Spleen (tissue), 11 donors: ENCODE measurements around the gene NAA25. TPM values are rescaled to one million over a fixed set of nuclear protein-coding genes. Genes with fewer than 3 reads are reported as not detected.
"Not testable (repeated sequence)": the region's sequence is repeated elsewhere in the genome, so short reads cannot be mapped to it uniquely, and the experiment has no call there.

Source experiments
- DNase-seq: peaks from one replicate; pipeline ENCODE4 v3.0.0-alpha.2; 2020
- H3K27ac ChIP-seq, 8 donors: fragments of 200-600 bp; sonication (generic) in 7 of 8; 1 replicate in 4 of 8; 2 replicates in 4 of 8; pipeline versions ENCODE4 v1.5.0 to v1.8.0; 2016 to 2021; ENCODE audit warnings: inconsistent platforms in 4 of 8, mild to moderate bottlenecking in 4 of 8, moderate library complexity in 1 of 8
- H3K27me3 ChIP-seq, 7 donors: fragments of 200-600 bp; sonication (generic) in 6 of 7; replicated peaks in 1 of 7; 1 replicate in 4 of 7; 2 replicates in 3 of 7; pipeline versions ENCODE4 v1.5.0 to v1.8.0; 2016 to 2021; ENCODE audit warnings: inconsistent platforms in 3 of 7, mild to moderate bottlenecking in 1 of 7
- H3K36me3 ChIP-seq, 6 donors: fragments of 200-600 bp; sonication (generic) in 5 of 6; 1 replicate in 4 of 6; 2 replicates in 2 of 6; pipeline versions ENCODE4 v1.5.0 to v1.8.0; 2016 to 2021; ENCODE audit warnings: inconsistent platforms in 2 of 6
- H3K4me1 ChIP-seq, 6 donors: fragments of 200-600 bp; sonication (generic) in 5 of 6; 1 replicate in 3 of 6; 2 replicates in 3 of 6; pipeline versions ENCODE4 v1.5.0 to v1.8.0; 2016 to 2021; ENCODE audit warnings: inconsistent platforms in 3 of 6
- H3K4me3 ChIP-seq, 8 donors: fragments of 200-600 bp; sonication (generic) in 7 of 8; 1 replicate in 4 of 8; 2 replicates in 4 of 8; pipeline versions ENCODE4 v1.5.0 to v1.8.0; 2016 to 2021; ENCODE audit warnings: inconsistent platforms in 4 of 8, mild to moderate bottlenecking in 4 of 8, moderate library complexity in 2 of 8
- H3K9me3 ChIP-seq, 8 donors: fragments of 200-600 bp; sonication (generic) in 7 of 8; 1 replicate in 4 of 8; 2 replicates in 4 of 8; pipeline versions ENCODE4 v1.5.0 to v1.8.0; 2016 to 2021; ENCODE audit warnings: inconsistent platforms in 4 of 8
- CTCF ChIP-seq, 11 experiments: fragments of 200-600 bp in 7 of 11; fragments of 450-650 bp in 4 of 11; sonication (generic) in 4 of 11; IDR thresholded peaks in 8 of 11; conservative IDR thresholded peaks in 3 of 11; 1 replicate in 7 of 11; 2 replicates in 4 of 11; pipeline versions ENCODE4 v1.4.0 to v1.8.0; 2016 to 2021; ENCODE audit warnings: antibody characterized with exemption in 11 of 11, inconsistent platforms in 4 of 11, mild to moderate bottlenecking in 1 of 11
- POLR2A ChIP-seq, 3 donors: fragments of 450-650 bp; IDR thresholded peaks; one replicate each; pipeline ENCODE4 v1.5.1; 2017; ENCODE audit warnings: antibody characterized with exemption in 3 of 3, mild to moderate bottlenecking in 1 of 3
- POLR2AphosphoS5 ChIP-seq, 3 donors: sonication (generic); formaldehyde crosslinking; IDR thresholded peaks; one replicate each; pipeline ENCODE4 v1.5.1; 2017; ENCODE audit warnings: antibody characterized with exemption in 3 of 3
- WGBS, 5 donors: extraction: QIAGEN DNeasy Blood & Tissue Kit in 3 of 5; methylation state at CpG; one replicate each; pipeline versions ENCODE4 v1.1.5 to v1.1.7; 2013 to 2018; 5-methylcytosine and 5-hydroxymethylcytosine counted together
- intact Hi-C: fragments of 100-400 bp; cut with DNase I; formaldehyde crosslinking; loops from one replicate; pipeline ENCODE4 v1.15.0; 2023; ENCODE audit warnings: low total_unique reads
- polyA plus RNA-seq, 3 donors: library from polyadenylated mRNA; stranded (reverse); fragments of 200-250 nt; gene quantifications; one replicate each; pipeline ENCODE4 v1.2.1, GENCODE V29; 2013
- total RNA-seq, 7 donors: library from RNA; depleted of rRNA in 3 of 7; stranded (reverse); fragments of >200 nt in 3 of 7; fragmentation: NEBNext Ultra II Directional in 4 of 7; extraction: Animal tissue kit (Norgen Biotek cat#: 25700) in 4 of 7; gene quantifications; one replicate each; pipeline versions ENCODE4 v1.1.0 to v1.2.1, GENCODE V29; 2016 to 2021
- donor health status: healthy with polysubstance abuse.
- donor health status: DM: no; HTN: no; CAD: no; lungs with moderate emphysema.
- donor health status: DM: no; HTN: no; CAD: no.
- donor health status: Bipolar disorder and iron deficiency.
- donor health status: healthy.
- donor health status: DM: no; HTN: no; CAD: no.
- donor health status: DM: yes; HTN: yes; CAD: no.

Gene NAA25
- total and polyA plus RNA-seq, 10 donors = 4.3 to 40.3 (median 27.1) TPM

- Histone ChIP-seq H3K36me3 (no peaks in the 10 kb centered on the region), H3K27me3 (no peaks in the 10 kb centered on the region), H3K4me1 (peaks cover 6 to 72% (median 28%) of the 10 kb centered on the region in 6 donors), H3K9me3 (no peaks in the 10 kb centered on the region), H3K27ac (peak overlapping the region in 7 of 8 donors; percentile 13 to 71 (median 56)), H3K4me3 (peak overlapping the region in 3 of 8 donors; percentile 16 to 55 (median 30))
- no peak for DNase-seq
- TF ChIP-seq POLR2A (IDR thresholded peaks at IDR 0.05) (no peak), POLR2AphosphoS5 (IDR thresholded peaks at IDR 0.05) (no peak), CTCF (IDR thresholded peaks at IDR 0.05 in 8 of 11, conservative IDR thresholded peaks at IDR 0.05 in 3 of 11) (no peak)
- intact Hi-C loops = no loop called here
Measured at GRCh38 chr12:112001576-112001975, 107.0 kb downstream of the NAA25 start.

GRCh38 chr12:112000820-112001219 lies 107.8 kb downstream of the NAA25 start:
- intact Hi-C loops = no loop called here
- TF ChIP-seq POLR2AphosphoS5 (IDR thresholded peaks at IDR 0.05) = no peak
- no peak for TF ChIP-seq POLR2A (IDR thresholded peaks at IDR 0.05)
- no peak for TF ChIP-seq CTCF (IDR thresholded peaks at IDR 0.05 in 8 of 11, conservative IDR thresholded peaks at IDR 0.05 in 3 of 11)
- 81 to 93% (median 89%) methylated on average over 8 of the region's 8 CpGs for WGBS, 5 donors
- Histone ChIP-seq H3K36me3 (no peaks in the 10 kb centered on the region), H3K27me3 (no peaks in the 10 kb centered on the region), H3K4me3 (peak overlapping the region in 1 of 8 donors; percentile 55), H3K27ac (peak overlapping the region in 5 of 8 donors; percentile 56 to 71 (median 57)), H3K9me3 (no peaks in the 10 kb centered on the region), H3K4me1 (peaks cover 6 to 74% (median 31%) of the 10 kb centered on the region in 6 donors)
- no peak for DNase-seq

GRCh38 chr12:111999129-111999528 lies 109.5 kb downstream of the NAA25 start:
- H3K27ac ChIP-seq, H3K9me3 ChIP-seq, H3K36me3 ChIP-seq, H3K4me3 ChIP-seq, H3K27me3 ChIP-seq, intact Hi-C loops, DNase-seq: not testable (repeated sequence)
- 90 to 96% (median 96%) methylated on average over 9 of the region's 9 CpGs for WGBS, 5 donors
- peaks cover 11 to 86% (median 47%) of the 10 kb centered on the region in 6 donors for H3K4me1 ChIP-seq

- peaks cover 19 to 92% (median 58%) of the 10 kb centered on the region in 6 donors for H3K4me1 ChIP-seq
- intact Hi-C loops = no loop called here
- H3K27me3 ChIP-seq = no peaks in the 10 kb centered on the region
- 84 to 94% (median 92%) methylated on average over 4 of the region's 4 CpGs for WGBS, 5 donors
- H3K4me3 ChIP-seq = no peak overlapping the region
- peak overlapping the region in 2 of 8 donors; percentile 1 to 10 for H3K27ac ChIP-seq
- no peaks in the 10 kb centered on the region for H3K9me3 ChIP-seq
- TF ChIP-seq POLR2A (IDR thresholded peaks at IDR 0.05) (no peak), CTCF (IDR thresholded peaks at IDR 0.05 in 8 of 11, conservative IDR thresholded peaks at IDR 0.05 in 3 of 11) (no peak), POLR2AphosphoS5 (IDR thresholded peaks at IDR 0.05) (no peak)
- DNase-seq = no peak
- H3K36me3 ChIP-seq = no peaks in the 10 kb centered on the region
Measured at GRCh38 chr12:111998015-111998414, 110.6 kb downstream of the NAA25 start.

- no peaks in the 10 kb centered on the region for H3K36me3 ChIP-seq
- DNase-seq = no peak
- TF ChIP-seq POLR2A (IDR thresholded peaks at IDR 0.05) (no peak), CTCF (IDR thresholded peaks at IDR 0.05 in 8 of 11, conservative IDR thresholded peaks at IDR 0.05 in 3 of 11) (no peak), POLR2AphosphoS5 (IDR thresholded peaks at IDR 0.05) (no peak)
- peaks cover 21 to 92% (median 58%) of the 10 kb centered on the region in 6 donors for H3K4me1 ChIP-seq
- intact Hi-C loops = no loop called here
- WGBS, 5 donors = 88 to 98% (median 93%) methylated on average over 2 of the region's 2 CpGs
- no peaks in the 10 kb centered on the region for H3K27me3 ChIP-seq
- no peak overlapping the region for H3K4me3 ChIP-seq
- no peaks in the 10 kb centered on the region for H3K9me3 ChIP-seq
- H3K27ac ChIP-seq = peak overlapping the region in 1 of 8 donors; percentile 37
Measured at GRCh38 chr12:111997300-111997699, 111.3 kb downstream of the NAA25 start.
